Gastrocnemius medialis (tissue), 4 donors: Measurements from ENCODE around the gene SYT13.

Experiments
- POLR2A ChIP-seq, 2 donors: fragments of 450-650 bp; IDR thresholded peaks; one replicate each; pipeline ENCODE4 v1.6.1; 2017; ENCODE audit warnings: antibody characterized with exemption in 2 of 2, mild to moderate bottlenecking in 2 of 2, moderate library complexity in 2 of 2
- TF ChIP-seq, protein P1 (sequence below), 5 experiments: fragments of 450-650 bp in 3 of 5; fragments of 200-600 bp in 2 of 5; sonication (generic) in 2 of 5; IDR thresholded peaks in 4 of 5; conservative IDR thresholded peaks in 1 of 5; 1 replicate in 4 of 5; 2 replicates in 1 of 5; pipeline ENCODE4 v1.5.1; 2016 to 2019; ENCODE audit warnings: antibody characterized with exemption in 5 of 5, mild to moderate bottlenecking in 3 of 5, moderate library complexity in 3 of 5

DNA sequence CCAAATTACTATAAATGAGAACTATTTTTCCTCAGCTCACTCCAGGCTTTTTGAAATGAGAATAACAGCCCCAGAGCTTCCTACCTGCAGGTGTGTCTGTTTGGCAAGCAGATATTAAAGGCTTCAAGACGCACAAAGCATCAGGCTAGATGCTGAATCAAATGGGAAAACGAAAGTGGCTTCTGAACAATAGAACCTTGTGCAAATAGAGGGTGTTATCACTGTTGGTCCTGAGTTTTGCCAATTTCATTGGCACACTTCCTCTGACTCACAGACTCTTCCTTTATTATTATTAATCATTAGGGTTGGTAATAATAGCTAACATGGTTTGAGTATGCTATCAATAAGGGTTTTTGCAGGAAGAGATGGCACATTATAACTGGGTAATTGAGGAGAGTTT is 13.4 kb downstream of the SYT13 start:
- no peak for TF ChIP-seq POLR2A (IDR thresholded peaks at IDR 0.05)
- TF ChIP-seq, protein P1, sequence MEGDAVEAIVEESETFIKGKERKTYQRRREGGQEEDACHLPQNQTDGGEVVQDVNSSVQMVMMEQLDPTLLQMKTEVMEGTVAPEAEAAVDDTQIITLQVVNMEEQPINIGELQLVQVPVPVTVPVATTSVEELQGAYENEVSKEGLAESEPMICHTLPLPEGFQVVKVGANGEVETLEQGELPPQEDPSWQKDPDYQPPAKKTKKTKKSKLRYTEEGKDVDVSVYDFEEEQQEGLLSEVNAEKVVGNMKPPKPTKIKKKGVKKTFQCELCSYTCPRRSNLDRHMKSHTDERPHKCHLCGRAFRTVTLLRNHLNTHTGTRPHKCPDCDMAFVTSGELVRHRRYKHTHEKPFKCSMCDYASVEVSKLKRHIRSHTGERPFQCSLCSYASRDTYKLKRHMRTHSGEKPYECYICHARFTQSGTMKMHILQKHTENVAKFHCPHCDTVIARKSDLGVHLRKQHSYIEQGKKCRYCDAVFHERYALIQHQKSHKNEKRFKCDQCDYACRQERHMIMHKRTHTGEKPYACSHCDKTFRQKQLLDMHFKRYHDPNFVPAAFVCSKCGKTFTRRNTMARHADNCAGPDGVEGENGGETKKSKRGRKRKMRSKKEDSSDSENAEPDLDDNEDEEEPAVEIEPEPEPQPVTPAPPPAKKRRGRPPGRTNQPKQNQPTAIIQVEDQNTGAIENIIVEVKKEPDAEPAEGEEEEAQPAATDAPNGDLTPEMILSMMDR (IDR thresholded peaks at IDR 0.05 in 4 of 5, conservative IDR thresholded peaks at IDR 0.05 in 1 of 5) = no peak
